Globus pallidus (tissue), 1 donor: Measurements from ENCODE around the gene COX14.

Experiments used
- DNase-seq: peaks from one replicate; pipeline ENCODE4 v3.0.0-alpha.2; 2015; ENCODE audit warnings: low spot score

Gene COX14

GRCh38 chr12:50084775-50085614, 27.0 kb upstream of the COX14 start, which contains the start of gene SMARCD1:
Gene SMARCD1 (plus strand): TSS chr12:50085342. CDS start chr12:50085370, 28 bp downstream.
- DNase-seq = peak; percentile 94

GRCh38 chr12:50085615-50086072, 26.4 kb upstream of the COX14 start:
- DNase-seq = no peak

DNA sequence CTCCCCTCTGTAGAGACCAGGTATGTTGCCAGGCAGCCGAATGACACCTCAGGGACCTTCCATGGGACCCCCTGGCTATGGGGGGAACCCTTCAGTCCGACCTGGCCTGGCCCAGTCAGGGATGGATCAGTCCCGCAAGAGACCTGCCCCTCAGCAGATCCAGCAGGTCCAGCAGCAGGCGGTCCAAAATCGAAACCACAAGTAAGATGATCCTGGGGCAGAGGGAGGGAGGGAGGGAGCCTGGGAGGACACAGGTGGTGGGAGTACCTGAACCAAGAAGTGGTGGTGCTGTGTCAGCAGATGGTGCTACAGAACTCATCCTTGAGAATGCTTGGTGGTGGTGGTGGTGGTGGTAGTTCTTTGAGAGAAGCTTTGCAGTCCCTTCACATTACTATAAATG, 25.9 kb upstream of the COX14 start:
- no peak for DNase-seq

GRCh38 chr12:50087151-50087550, 24.9 kb upstream of the COX14 start:
- no peak for DNase-seq

DNA sequence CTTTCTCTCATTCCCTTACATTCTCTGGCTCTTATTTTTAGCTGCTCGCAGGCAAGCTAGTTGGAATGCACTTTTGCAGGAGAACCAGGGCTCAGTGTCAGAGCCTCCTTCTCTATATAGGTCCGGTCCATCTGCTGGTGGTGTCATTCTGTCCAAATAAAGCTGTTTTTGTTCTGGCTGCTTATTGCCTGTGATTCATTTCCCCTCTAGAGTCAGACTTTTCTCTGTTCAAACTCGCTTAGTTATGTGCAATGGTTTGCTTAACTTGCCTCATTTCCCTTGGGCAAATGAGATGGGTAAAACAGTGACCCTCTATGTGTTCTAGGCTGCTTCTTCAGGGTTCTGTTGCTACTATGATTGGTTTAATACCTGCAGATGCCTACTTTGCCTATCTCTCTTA, 24.0 kb upstream of the COX14 start:
- no peak for DNase-seq

DNA sequence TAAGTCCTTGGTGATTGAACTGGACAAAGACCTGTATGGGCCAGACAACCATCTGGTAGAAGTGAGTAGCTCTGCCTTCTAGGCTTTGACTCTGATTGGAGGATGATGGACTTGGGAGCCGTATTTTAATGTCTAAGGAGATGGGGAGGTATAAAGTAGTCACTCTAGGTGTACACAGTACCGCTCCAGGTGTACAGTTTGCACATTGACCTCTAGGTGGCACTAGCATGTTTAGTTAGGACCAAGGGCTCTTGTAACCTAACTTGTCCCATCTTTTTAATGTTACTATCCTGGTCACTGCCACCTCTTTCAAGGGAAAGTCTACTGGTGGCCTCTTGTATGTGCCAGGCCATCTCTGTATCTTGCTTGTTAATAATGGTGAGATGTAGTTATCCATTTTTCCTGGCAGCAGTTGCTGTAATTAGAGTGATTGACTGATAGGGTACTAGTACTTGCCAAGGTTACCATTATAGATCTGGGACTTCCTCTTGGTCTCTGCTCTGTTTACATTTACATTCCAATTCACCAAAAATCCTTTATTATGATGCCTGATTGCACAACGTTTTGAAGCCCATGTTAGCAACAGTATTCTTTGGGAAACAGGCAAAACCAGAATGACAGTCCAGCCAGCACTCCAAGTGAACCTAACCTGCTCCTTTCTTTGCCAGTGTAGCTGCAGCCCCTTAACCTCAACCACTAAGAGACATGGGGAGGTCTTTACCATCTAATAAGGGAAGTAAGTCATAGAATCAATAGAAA, 23.3 kb upstream of the COX14 start:
- DNase-seq = no peak

GRCh38 chr12:50089730-50090129, 22.3 kb upstream of the COX14 start:
- no peak for DNase-seq

- no peak for DNase-seq
These were observed 21.6 kb upstream of the COX14 start for GRCh38 chr12:50090391-50090790.

GRCh38 chr12:50097952-50098351, 14.1 kb upstream of the COX14 start:
- no peak for DNase-seq

DNA sequence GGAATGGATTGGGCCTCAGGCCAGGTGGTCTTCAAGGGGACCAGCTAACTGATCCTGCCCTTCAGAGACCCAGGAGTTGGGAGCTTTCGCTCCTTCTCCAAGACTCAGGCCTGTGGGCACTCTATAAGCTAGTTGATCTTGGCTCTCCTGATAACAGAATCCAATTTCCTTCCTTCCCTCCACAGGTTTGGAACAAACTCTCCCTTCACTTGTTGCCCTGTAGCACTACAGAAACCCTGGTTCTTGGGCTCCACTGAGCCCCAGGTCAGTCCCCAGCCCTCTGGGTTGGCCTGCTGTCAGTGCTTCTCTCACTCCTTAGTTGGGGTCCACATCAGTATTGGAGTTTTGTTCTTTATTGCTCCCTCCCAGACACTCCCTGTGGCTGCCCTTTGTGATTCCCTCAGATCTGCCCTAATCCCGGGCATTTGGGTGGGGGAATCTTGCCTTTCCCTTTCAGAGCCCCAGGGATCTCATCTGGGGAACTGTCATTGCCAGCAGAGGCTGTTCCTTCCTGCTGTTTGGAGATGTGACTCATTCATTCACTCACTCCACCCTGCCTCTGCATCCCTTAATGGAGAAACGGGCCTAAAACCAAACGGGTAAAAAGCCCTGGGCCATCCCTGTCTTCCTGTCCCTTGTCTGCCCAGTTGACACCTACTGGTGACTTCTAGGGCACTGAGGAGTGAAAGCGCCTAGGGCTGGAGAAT, 12.6 kb upstream of the COX14 start:
- DNase-seq = no peak

DNA sequence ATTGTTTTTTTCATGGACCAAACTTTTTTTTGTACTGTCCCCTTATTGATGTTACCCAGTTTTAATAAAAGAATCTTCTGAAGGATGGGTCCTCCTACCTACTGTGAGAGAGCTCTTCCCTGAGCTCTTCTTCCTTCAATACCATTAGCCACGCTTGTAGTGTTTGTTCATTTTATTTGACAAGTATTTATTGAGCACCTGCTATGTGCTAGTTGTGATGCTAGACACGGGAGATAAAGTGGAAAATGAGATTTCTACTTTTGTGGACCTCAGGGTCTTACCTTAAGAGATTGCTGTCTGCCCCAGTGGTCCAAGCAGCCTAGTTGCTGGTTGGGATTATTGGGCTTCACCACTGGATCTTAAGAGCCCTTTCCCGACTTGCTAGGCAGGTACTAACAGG, 11.5 kb upstream of the COX14 start:
- DNase-seq = no peak

DNA sequence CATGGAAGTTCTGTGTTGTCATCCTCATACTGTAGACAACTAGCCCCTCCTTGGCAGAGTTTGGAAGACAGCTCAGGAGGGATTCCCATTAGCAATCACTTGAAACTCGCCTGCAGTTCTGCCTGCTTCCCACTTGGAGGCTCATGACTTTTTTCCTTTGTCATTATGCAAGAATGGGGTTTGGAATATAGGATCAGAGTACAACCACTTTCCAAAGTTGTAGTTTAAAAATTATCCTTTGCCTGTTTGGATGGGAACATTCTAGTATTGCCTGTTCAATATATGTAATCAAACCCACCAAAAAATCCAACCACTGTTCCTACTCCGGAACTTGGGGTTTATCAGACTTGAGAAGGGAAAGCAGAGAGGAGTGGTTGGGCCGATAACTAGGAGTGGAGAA, 10.4 kb upstream of the COX14 start:
- peak; percentile 49 for DNase-seq

DNA sequence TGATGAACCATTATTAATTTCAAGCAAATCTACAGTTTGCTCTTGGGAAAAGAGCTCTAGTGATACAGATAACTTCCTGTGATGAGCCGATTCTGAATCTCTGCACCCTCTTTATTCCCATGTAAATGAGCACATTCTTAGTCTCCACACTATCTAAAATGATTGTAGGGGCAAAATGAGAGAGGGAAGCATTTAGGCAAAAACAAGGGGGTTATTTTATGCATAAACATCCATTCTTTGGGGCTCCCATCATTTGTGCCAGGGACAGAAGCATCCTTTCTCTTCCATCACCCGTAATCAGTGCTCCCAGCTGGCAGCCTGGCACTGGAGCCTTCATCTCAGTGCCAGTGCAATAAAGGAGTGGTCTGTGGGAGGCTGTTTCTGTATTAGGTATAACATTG, 9.9 kb upstream of the COX14 start:
- DNase-seq = peak; percentile 86

DNA sequence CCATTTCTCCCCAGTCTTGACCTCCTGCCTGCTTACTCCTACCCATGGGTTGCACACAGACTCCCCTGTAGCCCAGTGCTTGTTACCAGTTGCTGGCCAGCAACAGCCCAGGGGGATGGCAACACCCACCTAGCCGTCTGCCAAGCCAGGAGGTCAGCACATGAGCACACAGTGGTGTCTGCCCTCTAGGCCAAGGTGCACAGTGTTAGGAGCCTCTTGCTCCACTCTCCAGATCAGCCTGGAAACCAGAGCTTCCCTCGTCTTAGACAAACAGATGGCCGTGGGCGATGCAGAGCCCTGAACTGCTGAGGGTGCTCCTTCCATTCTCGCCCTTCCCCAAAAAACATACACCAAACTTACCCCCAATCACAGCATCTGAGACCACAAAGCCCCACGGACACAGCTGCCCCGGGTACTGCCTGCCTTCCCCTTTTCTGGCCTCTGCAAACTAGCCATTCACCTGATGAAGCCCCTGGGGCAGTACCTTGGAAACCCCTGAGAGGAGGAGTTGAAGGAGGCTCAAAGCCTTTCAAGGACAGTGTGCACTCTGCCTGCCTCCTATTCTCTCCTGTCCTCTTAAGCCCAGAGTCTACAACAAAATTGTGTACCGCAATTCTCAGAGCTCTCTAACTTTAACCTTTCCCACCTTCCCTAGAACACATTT, 9.3 kb upstream of the COX14 start:
- peak; percentile 14 for DNase-seq

DNA sequence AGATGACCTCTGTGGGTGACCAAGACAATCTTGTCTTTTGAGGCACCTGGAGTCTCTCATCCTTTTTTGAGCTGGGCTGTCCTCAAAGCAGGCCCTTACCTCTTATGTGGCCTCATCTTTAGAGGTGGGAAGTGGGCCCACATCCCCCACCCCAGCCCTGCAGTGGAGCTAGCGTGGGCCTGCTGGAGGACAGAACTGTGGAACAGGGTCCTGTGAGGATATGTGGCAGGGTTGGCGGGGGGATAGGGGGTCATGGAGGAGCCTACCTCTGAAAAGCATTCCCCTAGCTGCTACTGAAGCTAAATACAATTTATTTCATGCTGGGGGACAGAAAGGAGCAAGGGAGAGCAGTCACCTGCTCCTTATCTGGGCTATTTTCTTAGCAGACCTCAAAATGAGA, 8.7 kb upstream of the COX14 start:
- DNase-seq = peak; percentile 15

- peak; percentile 76 for DNase-seq
These were observed 8.2 kb upstream of the COX14 start, which contains the start of gene GPD1 for GRCh38 chr12:50103767-50104321. Gene GPD1 (plus strand): TSS chr12:50104008. CDS start chr12:50104051, 43 bp downstream.

DNA sequence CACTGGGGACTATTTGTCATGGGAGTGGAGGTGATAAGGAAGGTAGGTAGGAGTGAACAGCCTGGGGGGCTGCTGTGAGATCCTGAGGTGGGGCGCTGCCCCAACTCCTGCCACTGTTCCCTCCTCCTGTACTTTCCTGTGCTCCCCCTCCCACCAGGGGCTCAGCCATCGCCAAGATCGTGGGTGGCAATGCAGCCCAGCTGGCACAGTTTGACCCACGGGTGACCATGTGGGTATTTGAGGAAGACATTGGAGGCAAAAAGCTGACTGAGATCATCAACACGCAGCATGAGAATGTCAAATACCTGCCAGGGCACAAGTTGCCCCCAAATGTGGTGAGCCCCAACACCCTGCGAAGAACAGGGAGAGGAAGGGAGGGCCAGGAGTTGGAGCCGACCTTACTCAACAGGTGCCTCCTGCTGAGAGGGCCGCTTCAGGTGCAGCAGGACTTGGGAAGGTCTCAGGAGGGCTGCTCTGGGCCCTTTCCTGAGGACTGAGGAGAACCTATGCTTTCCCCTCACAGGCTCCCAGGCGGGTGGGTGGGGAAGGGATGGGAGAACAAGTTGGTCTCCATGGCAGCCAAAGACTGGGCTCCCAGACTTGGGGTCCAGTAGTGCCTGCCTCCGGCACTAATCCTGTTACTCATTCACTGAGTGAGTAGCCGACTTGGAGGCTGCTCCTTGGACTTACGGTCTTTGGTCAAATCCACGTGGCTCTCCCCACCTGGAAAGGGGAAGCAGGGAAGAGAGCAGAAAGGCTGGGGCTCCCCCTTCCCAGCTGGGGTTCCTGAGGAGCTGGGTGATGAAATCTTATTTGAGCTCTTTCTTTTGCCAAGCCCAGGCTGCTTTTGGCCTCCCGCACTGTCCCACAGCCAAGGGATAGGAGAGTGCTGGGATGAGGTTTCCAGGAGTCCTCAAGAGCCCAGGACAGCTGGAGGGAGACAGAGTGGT, 7.3 kb upstream of the COX14 start:
- DNase-seq = peak; percentile 30

DNA sequence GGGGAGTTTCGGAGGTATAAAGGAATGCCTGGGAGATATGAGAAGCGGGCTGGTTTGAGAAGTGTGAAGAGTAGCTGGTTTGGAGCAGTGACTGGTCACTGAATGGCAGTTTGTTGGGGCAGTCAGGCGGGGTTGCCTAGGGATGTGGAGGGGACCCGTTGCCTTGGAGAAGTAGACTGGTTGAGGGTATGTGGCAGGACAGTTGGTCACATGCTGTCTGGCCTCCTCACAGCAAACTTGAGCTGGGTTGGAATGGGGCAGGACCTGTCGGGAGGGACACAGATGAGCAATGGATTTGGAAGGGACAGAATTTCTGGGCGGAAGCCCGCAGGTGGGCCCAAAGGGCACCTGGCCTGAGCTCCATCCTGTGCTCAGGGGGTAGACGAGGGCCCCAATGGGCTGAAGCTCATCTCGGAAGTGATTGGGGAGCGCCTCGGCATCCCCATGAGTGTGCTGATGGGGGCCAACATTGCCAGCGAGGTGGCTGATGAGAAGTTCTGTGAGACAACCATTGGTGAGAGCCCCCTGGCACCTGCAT, 6.1 kb upstream of the COX14 start:
- DNase-seq = peak; percentile 20

DNA sequence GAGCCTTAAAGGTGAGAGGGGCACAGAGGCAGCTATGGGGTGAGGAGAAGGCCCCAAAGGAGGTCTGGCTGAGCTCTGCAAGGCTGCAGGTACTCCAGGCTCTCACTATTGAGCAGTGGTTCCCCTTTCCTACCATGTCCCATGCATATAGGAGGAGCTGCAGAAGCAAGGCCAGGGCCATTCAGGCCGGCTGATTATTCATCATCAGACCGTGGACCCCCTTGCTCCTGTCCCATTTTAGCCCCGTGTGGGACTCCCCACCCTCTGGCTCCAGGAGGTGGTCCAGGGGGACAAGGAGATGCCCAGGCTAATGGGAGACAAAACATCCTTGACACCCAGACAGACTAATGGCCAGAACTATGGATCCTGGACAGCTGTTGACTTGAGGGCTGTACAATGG, 5.1 kb upstream of the COX14 start:
- no peak for DNase-seq
